ENCODE measurements around the gene GRHL1. TPM values are rescaled to one million over a fixed set of nuclear protein-coding genes. Genes with fewer than 3 reads are reported as not detected.
A peak's percentile ranks its signal among the peaks of the same experiment; 100 is the strongest.

Gene GRHL1
- total and polyA plus RNA-seq, 4 donors, result 3.6 to 13.7 (median 6.1) TPM

- H3K9me3 ChIP-seq (ENCODE audit: control insufficient read depth in 4 of 4, low read length in 3 of 4), result no peaks in the 10 kb centered on the region
- no peak overlapping the region for H3K9ac ChIP-seq (ENCODE audit: low read depth in 1 of 2, low read length in 2 of 2)
- H3K27me3 ChIP-seq (ENCODE audit: control insufficient read depth in 4 of 4, insufficient read depth in 4 of 4, low read length in 3 of 4), result no peaks in the 10 kb centered on the region
- peaks cover 0 to 3% (median 0%) of the 10 kb centered on the region in 4 donors for H3K36me3 ChIP-seq (ENCODE audit: control insufficient read depth in 4 of 4, insufficient read depth in 3 of 4, low read depth in 1 of 4, low read length in 3 of 4)
- DNase-seq (ENCODE audit: low spot score), result no peak
- H3K27ac ChIP-seq (ENCODE audit: low read depth in 1 of 2, low read length in 2 of 2), result peak overlapping the region; percentile 27 to 45
- H3K4me3 ChIP-seq (ENCODE audit: low read depth in 1 of 3, low read length in 3 of 3), result no peak overlapping the region
- TF ChIP-seq FOXA1 (IDR thresholded peaks at IDR 0.05) (no peak), EGR1 (IDR thresholded peaks at IDR 0.05; ENCODE audit: low read depth in 2 of 2) (no peak), GABPA (IDR thresholded peaks at IDR 0.05 in 1 of 2, conservative IDR thresholded peaks at IDR 0.05 in 1 of 2) (no peak), TAF1 (conservative IDR thresholded peaks at IDR 0.05) (peak; percentile 18), NR2F2 (IDR thresholded peaks at IDR 0.05) (no peak), YY1 (IDR thresholded peaks at IDR 0.05) (no peak), FOXA2 (IDR thresholded peaks at IDR 0.05) (peak; percentile 46), ATF3 (IDR thresholded peaks at IDR 0.05) (no peak), CTCF (IDR thresholded peaks at IDR 0.05; ENCODE audit: low read depth, low read length, missing input control) (no peak), MAX (IDR thresholded peaks at IDR 0.05) (no peak), RAD21 (IDR thresholded peaks at IDR 0.05) (peak in 1 of 2 donors; percentile 42), HNF4G (IDR thresholded peaks at IDR 0.05) (peak; percentile 67), REST (IDR thresholded peaks at IDR 0.05) (no peak), JUND (IDR thresholded peaks at IDR 0.05) (peak in 1 of 2 donors; percentile 56), ZBTB33 (IDR thresholded peaks at IDR 0.05) (no peak), RXRA (IDR thresholded peaks at IDR 0.05) (peak; percentile 49 to 52), SP1 (IDR thresholded peaks at IDR 0.05) (peak; percentile 81), HNF4A (conservative IDR thresholded peaks at IDR 0.05) (peak; percentile 80 to 84)
- 48% methylated on average over 4 of the region's 4 CpGs for WGBS
- H3K4me1 ChIP-seq (ENCODE audit: control insufficient read depth in 4 of 4, insufficient read depth in 4 of 4, low read length in 3 of 4), result peaks cover 0 to 7% (median 2%) of the 10 kb centered on the region in 4 donors
These were observed 39.0 kb upstream of the GRHL1 start for GRCh38 chr2:9912468-9912867.

All from liver (tissue), 9 donors.